Activated CD4-positive, CD25-positive, alpha-beta regulatory T cell treated with anti-CD3 and anti-CD28 coated beads, Interleukin-2, amount 50 U/mL, for 72 hours (primary cell): ENCODE data around the gene CST5.
"Not testable (repeated sequence)": the region's sequence is repeated elsewhere in the genome, so short reads cannot be mapped to it uniquely, and the experiment has no call there.

Source experiments
- DNase-seq: peaks from one replicate; pipeline ENCODE4 v3.0.0; 2021

Gene CST5

DNA sequence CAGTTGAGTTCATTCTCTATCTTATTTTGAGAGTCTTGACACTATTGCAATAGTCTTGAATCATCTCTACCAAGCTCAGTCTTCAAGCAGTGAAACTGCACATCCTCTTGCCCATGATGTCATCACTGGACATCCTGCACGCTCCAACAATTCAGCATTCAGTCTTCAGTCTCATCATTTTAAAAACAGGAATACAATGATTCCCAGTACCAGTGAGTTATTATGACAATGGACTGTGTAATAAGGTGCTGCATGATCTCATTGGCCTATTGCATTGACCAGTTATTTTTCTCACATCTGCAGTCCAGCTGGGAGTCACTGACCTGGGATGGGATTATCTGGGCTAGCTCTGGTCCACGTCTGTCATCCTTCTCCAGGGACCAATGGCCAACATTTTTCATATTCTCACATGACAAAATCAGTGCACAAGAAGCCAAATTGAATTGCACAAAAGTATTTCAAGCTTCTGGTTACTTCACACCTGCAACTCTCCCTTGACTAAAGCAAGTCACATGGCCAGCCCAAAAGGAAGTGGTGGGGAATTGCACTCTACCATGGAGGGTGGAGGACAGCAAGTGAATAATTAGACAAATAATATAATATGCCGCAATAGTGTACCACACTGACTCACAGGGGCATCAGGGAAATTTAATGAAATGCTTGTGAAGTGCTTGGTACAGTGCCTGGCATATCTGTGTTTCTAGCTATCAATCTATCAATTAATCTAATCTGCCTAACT is 46.6 kb downstream of the CST5 start:
- no peak for DNase-seq

DNA sequence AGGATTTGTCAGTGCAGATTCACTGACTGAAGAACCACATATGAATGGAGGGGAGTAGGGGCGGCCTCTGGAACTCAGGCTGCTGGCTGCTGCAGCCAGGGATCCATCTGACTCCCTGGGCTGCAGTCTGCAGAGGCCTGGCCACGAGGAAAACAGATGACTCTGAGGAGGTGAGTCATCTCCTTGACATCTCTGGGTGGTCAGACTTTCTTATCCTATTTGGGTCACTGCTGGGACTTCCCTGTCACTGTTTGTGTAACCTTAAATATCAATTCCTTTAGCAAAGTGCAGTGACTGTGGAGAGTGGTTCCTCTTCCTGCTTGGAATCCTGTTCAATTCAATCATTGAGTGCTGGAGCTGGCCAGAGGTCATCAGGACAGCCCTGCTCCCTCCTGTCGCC is 47.6 kb downstream of the CST5 start:
- DNase-seq: not testable (repeated sequence)

DNA sequence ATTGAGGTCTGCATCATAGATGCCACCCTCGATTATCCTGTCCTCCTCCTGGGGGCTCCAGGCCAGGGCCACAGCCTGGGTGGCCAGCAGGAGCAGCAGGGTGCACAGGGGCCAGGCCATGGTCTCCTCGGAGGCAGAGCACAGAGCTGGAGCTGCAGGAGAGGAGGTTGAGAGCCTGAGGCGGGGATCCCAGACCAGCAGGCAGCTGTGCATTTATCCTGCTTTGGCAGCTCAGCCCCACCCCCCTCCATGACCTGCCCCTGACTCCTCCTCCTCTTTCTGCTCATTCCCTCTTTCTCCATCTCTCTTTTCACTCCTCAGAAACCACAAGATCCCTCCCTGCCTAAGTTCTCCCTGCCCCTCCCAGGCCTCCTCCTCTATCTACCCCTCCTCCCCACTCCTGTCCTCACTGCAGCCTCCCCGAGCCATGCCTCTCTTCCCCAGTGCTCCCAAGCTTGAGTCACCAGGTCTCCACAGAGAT is 53.0 kb downstream of the CST5 start, which contains the start of gene CST2:
CST2 (minus strand) TSS at position 189 of the 481 bp plus-strand sequence; CDS start at position 120, 69 bp downstream.
- DNase-seq: no peak
